ENCODE results near the gene DHX8.

DHX8 gene

DNA sequence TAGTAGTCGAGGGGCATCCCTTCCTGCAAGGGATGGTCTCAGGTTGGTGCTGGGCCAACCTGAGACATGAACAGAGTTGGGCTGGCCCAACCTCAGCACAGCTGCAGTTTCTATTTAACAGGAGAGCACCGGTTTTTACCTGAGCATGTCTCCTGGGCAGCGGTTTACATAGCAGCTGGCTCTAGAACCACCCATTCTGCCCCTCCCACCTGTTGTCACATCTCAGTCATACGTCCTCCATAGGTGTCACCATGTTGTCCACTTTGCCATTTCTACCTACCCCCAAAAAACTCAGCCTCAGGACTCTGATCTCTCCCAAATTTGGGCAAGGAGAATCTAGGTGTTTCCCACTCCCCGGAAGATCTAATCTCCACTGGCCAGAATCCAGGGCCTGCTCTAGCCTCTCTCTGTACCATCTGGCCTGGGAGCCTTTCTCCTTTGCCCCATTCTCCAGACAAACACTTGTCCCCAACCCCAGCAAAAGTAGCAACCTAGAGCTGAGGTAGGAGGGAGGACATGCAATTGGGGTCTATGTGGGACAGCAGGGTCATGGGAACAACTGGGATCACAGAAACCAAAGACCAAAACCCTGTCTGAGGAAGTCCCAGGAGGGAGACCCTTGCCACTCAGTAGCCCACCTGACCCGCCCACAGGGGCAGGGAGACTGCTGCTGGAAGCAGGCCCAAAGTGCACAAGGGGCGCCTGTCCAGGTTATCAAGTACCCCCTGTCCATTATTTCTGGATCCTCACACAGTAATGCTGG lies 43.3 kb downstream of the DHX8 start:
- H3K27me3 Mint-ChIP-seq (ENCODE audit: low read depth), result no peaks in the 10 kb centered on the region
- no peaks in the 10 kb centered on the region for H3K4me1 Mint-ChIP-seq (ENCODE audit: low read depth)
- H3K36me3 Mint-ChIP-seq (ENCODE audit: low read depth), result peaks cover 14% of the 10 kb centered on the region
- H3K9me3 Mint-ChIP-seq, result no peaks in the 10 kb centered on the region
- H3K27ac Mint-ChIP-seq, result no peak overlapping the region
- no peak overlapping the region for H3K4me3 Mint-ChIP-seq

GRCh38 chr17:43528319-43528987 lies 44.7 kb downstream of the DHX8 start:
- H3K36me3 Mint-ChIP-seq (ENCODE audit: low read depth), result peaks cover 8% of the 10 kb centered on the region
- no peaks in the 10 kb centered on the region for H3K4me1 Mint-ChIP-seq (ENCODE audit: low read depth)
- no peak overlapping the region for H3K4me3 Mint-ChIP-seq
- H3K27ac Mint-ChIP-seq, result peak overlapping the region; percentile 49
- H3K27me3 Mint-ChIP-seq (ENCODE audit: low read depth), result no peaks in the 10 kb centered on the region
- no peaks in the 10 kb centered on the region for H3K9me3 Mint-ChIP-seq

DNA sequence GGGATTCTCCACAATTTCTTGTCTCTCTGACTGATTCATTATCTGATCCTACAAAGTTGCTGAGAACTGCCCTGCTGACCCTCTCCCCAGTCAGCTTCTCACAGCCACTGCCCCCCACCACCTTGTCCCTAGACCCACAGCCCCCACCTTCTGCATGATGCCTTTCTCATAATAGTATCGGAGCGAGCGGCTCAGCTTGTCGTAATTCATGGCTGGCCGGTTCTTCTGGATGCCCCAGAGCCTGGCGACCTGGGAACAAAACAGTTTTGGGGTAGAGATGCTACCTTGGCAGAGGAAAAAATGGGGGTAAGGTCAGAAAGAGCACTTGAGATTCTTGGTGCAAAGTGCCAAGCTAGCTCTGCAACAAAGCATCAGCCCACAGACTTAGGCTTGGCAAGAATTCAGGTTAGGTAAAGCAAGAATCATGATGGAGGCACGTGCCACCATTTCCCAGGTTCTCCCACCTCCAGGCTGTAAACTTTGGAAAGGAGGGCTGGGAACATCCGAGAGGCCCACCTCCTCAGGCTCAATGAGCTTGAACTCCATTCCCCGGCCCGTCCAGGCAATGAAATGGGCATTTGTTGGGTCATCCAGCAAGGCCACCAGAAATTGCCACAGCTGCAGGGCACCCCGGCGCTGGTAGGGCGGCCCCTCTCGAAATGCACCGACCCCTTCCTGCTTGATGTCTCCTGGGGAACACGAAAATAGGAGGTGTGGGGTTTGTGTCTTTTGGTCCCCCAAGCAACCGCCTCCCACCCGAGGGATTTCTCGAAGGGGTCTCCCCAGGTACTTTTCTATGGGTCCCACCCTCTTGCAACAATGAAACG lies 45.4 kb downstream of the DHX8 start:
- Mint-ChIP-seq H3K9me3 (no peaks in the 10 kb centered on the region), H3K4me1 (ENCODE audit: low read depth) (no peaks in the 10 kb centered on the region), H3K36me3 (ENCODE audit: low read depth) (peaks cover 8% of the 10 kb centered on the region), H3K4me3 (no peak overlapping the region), H3K27ac (peak overlapping the region; percentile 49), H3K27me3 (ENCODE audit: low read depth) (no peaks in the 10 kb centered on the region)

- Mint-ChIP-seq H3K4me1 (ENCODE audit: low read depth) (no peaks in the 10 kb centered on the region), H3K36me3 (ENCODE audit: low read depth) (peaks cover 4% of the 10 kb centered on the region), H3K9me3 (no peaks in the 10 kb centered on the region), H3K4me3 (no peak overlapping the region), H3K27me3 (ENCODE audit: low read depth) (no peaks in the 10 kb centered on the region), H3K27ac (no peak overlapping the region)
Observed at GRCh38 chr17:43529947-43530287, 46.1 kb downstream of the DHX8 start.

GRCh38 chr17:43530288-43531081 lies 46.7 kb downstream of the DHX8 start:
- Mint-ChIP-seq H3K27ac (no peak overlapping the region), H3K27me3 (ENCODE audit: low read depth) (no peaks in the 10 kb centered on the region)

GRCh38 chr17:43531082-43531378 lies 47.3 kb downstream of the DHX8 start:
- Mint-ChIP-seq H3K9me3 (no peaks in the 10 kb centered on the region), H3K4me3 (no peak overlapping the region), H3K36me3 (ENCODE audit: low read depth) (peaks cover 4% of the 10 kb centered on the region), H3K27ac (no peak overlapping the region), H3K4me1 (ENCODE audit: low read depth) (peaks cover under 1% of the 10 kb centered on the region), H3K27me3 (ENCODE audit: low read depth) (no peaks in the 10 kb centered on the region)

More at GRCh38 chr17:43530288-43531081, 46.7 kb downstream of the DHX8 start:
- H3K4me3 Mint-ChIP-seq, result no peak overlapping the region
- peaks cover 4% of the 10 kb centered on the region for H3K36me3 Mint-ChIP-seq (ENCODE audit: low read depth)
- H3K9me3 Mint-ChIP-seq, result no peaks in the 10 kb centered on the region
- no peaks in the 10 kb centered on the region for H3K4me1 Mint-ChIP-seq (ENCODE audit: low read depth)

- Mint-ChIP-seq H3K4me3 (no peak overlapping the region), H3K9me3 (no peaks in the 10 kb centered on the region), H3K4me1 (ENCODE audit: low read depth) (peaks cover 8% of the 10 kb centered on the region), H3K36me3 (ENCODE audit: low read depth) (peaks cover 4% of the 10 kb centered on the region), H3K27ac (no peak overlapping the region), H3K27me3 (ENCODE audit: low read depth) (no peaks in the 10 kb centered on the region)
Observed at GRCh38 chr17:43531955-43532354, 48.2 kb downstream of the DHX8 start.

DNA sequence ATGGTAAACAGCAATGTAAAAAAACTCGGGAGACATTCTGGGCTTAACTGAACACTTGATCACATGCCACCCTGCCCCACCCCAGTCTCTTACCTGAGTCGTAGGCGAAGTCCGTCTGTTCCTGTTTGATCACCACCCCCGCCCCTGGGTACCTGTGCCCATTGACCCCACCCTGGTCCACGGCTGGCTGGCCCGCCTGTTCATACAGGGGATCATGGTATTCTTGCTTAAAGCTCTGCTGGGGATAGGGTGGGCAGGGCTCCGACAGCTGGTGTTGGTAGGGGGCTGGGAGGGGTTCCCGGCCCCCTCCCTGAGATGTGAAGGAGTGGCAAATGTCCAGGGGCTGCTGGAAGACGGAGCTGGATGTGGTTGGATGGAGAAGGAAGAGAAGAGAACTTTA lies 48.8 kb downstream of the DHX8 start:
- Mint-ChIP-seq H3K4me1 (ENCODE audit: low read depth) (peaks cover 8% of the 10 kb centered on the region), H3K4me3 (no peak overlapping the region), H3K27me3 (ENCODE audit: low read depth) (no peaks in the 10 kb centered on the region), H3K9me3 (no peaks in the 10 kb centered on the region), H3K27ac (no peak overlapping the region), H3K36me3 (ENCODE audit: low read depth) (peaks cover 4% of the 10 kb centered on the region)

GRCh38 chr17:43533699-43534098 lies 49.9 kb downstream of the DHX8 start:
- no peak overlapping the region for H3K4me3 Mint-ChIP-seq
- no peaks in the 10 kb centered on the region for H3K9me3 Mint-ChIP-seq
- H3K4me1 Mint-ChIP-seq (ENCODE audit: low read depth), result peaks cover 8% of the 10 kb centered on the region
- H3K36me3 Mint-ChIP-seq (ENCODE audit: low read depth), result peaks cover 1% of the 10 kb centered on the region
- H3K27me3 Mint-ChIP-seq (ENCODE audit: low read depth), result no peaks in the 10 kb centered on the region
- H3K27ac Mint-ChIP-seq, result no peak overlapping the region

DNA sequence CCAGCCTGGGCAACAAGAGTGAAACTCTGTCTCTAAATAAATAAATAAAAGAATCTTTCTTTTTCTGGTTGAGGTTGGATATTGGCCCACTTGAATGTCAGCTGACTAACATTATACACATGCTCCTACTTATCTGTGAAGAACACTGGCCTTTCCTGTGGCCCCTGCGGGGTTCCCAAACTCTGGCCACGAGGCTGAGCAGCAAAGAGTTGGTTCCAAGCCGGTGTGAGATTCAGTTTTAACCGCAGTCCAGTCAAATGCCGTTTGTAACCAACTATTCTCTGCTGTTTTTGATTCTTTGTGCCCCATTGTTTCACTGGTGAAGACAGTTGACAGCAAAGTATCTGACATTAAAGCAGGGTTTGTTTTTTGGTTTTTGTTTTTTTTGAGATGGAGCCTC lies 51.1 kb downstream of the DHX8 start:
- no peaks in the 10 kb centered on the region for H3K9me3 Mint-ChIP-seq

GRCh38 chr17:43536236-43536992 lies 52.6 kb downstream of the DHX8 start:
- H3K27ac Mint-ChIP-seq, result no peak overlapping the region
- H3K4me3 Mint-ChIP-seq, result no peak overlapping the region
- H3K4me1 Mint-ChIP-seq (ENCODE audit: low read depth), result peaks cover 8% of the 10 kb centered on the region
- no peaks in the 10 kb centered on the region for H3K36me3 Mint-ChIP-seq (ENCODE audit: low read depth)
- no peaks in the 10 kb centered on the region for H3K9me3 Mint-ChIP-seq
- peaks cover 5% of the 10 kb centered on the region for H3K27me3 Mint-ChIP-seq (ENCODE audit: low read depth)

More for the DNA sequence above, 51.1 kb downstream of the DHX8 start:
- H3K4me1 Mint-ChIP-seq (ENCODE audit: low read depth), result peaks cover 8% of the 10 kb centered on the region
- no peak overlapping the region for H3K4me3 Mint-ChIP-seq
- H3K36me3 Mint-ChIP-seq (ENCODE audit: low read depth), result no peaks in the 10 kb centered on the region
- H3K27me3 Mint-ChIP-seq (ENCODE audit: low read depth), result no peaks in the 10 kb centered on the region
- no peak overlapping the region for H3K27ac Mint-ChIP-seq

- Mint-ChIP-seq H3K27me3 (ENCODE audit: low read depth) (peaks cover 36% of the 10 kb centered on the region), H3K4me1 (ENCODE audit: low read depth) (peaks cover 13% of the 10 kb centered on the region), H3K27ac (no peak overlapping the region), H3K4me3 (no peak overlapping the region), H3K9me3 (no peaks in the 10 kb centered on the region), H3K36me3 (ENCODE audit: low read depth) (no peaks in the 10 kb centered on the region)
Observed at GRCh38 chr17:43540821-43541674, 57.3 kb downstream of the DHX8 start.

DNA sequence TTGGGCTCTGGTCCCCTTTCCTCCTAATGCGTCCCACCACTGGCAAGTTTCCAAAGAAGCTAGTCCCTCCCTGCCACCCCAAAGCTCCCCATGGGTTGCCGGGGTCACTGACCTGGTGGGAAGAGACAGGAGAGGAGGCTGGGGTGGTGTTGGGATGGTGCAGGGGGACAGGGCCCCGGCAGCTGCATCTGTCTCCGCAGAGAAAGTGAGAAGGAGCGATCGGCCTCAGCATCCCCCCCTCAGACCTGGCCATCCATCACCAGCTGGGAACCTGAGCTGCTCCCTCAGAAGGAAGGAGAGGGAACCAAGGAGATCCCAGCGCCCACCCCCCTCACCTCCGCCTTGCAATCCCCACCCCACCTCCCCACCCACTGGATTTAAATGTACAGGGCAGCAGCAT lies 59.1 kb downstream of the DHX8 start:
- Mint-ChIP-seq H3K27ac (no peak overlapping the region), H3K4me3 (no peak overlapping the region), H3K36me3 (ENCODE audit: low read depth) (no peaks in the 10 kb centered on the region), H3K9me3 (no peaks in the 10 kb centered on the region), H3K27me3 (ENCODE audit: low read depth) (peaks cover 52% of the 10 kb centered on the region), H3K4me1 (ENCODE audit: low read depth) (peaks cover 18% of the 10 kb centered on the region)

All from T-helper 1 cell treated with Interleukin-12 subunit alpha and Interleukin-12 subunit beta and Interleukin-4 antibody, amounts not matched to agents 30 μg/mL and 1 μg/mL, for 36 hours (primary cell).